HepG2 (cell line): ENCODE data around the gene KREMEN1.

ENCODE experiments used
- CC2D1A ChIP-seq: sonication (generic); formaldehyde crosslinking; IDR thresholded peaks from 2 replicates; pipeline ENCODE4 v1.8.1; 2023; ENCODE audit warnings: mild to moderate bottlenecking, missing genetic modification reagents
- CHD4 ChIP-seq: fragments of 200-600 bp; sonication (generic); IDR thresholded peaks from 2 replicates; pipeline ENCODE4 v1.7.0; 2017; ENCODE audit warnings: mild to moderate bottlenecking, low read length, borderline replicate concordance
- CREB3 ChIP-seq: sonication (generic); formaldehyde crosslinking; IDR thresholded peaks from 2 replicates; pipeline ENCODE4 v1.5.0; 2020; ENCODE audit warnings: missing genetic modification reagents
- CTCF ChIP-seq: sonication (generic); formaldehyde crosslinking; IDR thresholded peaks from 2 replicates; pipeline ENCODE4 v1.5.0; 2020; ENCODE audit warnings: mild to moderate bottlenecking, missing genetic modification reagents, moderate library complexity
- PHF8 ChIP-seq: sonication (generic); formaldehyde crosslinking; IDR thresholded peaks from 2 replicates; pipeline ENCODE4 v1.5.0; 2020; ENCODE audit warnings: missing genetic modification reagents
- TBL1XR1 ChIP-seq: fragments of 150-350 bp; IDR thresholded peaks from 2 replicates; pipeline ENCODE4 v1.6.1; 2014; ENCODE audit warnings: borderline replicate concordance, low read length; ENCODE audit not compliant: partially characterized antibody
- THAP7 ChIP-seq: sonication (generic); formaldehyde crosslinking; IDR thresholded peaks from 2 replicates; pipeline ENCODE4 v1.8.1; 2023; ENCODE audit warnings: mild to moderate bottlenecking, missing genetic modification reagents
- ZNF609 ChIP-seq: sonication (generic); formaldehyde crosslinking; IDR thresholded peaks from 2 replicates; pipeline ENCODE4 v1.4.0; 2020; ENCODE audit warnings: mild to moderate bottlenecking, missing genetic modification reagents, borderline replicate concordance

GRCh38 chr22:29081517-29082236 lies 8.8 kb downstream of the KREMEN1 start:
- TF ChIP-seq TBL1XR1 (no peak), PHF8 (CRISPR knock-in tag) (no peak), CC2D1A (CRISPR knock-in tag) (no peak), CHD4 (no peak), ZNF609 (CRISPR knock-in tag) (no peak), CREB3 (no peak), CTCF (CRISPR knock-in tag) (no peak), THAP7 (CRISPR knock-in tag) (no peak)
